HG03175 (cell line): ENCODE results near the gene LSS.
"Not testable (repeated sequence)": the region's sequence is repeated elsewhere in the genome, so short reads cannot be mapped to it uniquely, and the experiment has no call there.

Experiments
- ATAC-seq: cut with Tn5 transposase; IDR thresholded peaks from one replicate; pipeline ENCODE4 v1.9.1; 2021; ENCODE audit warnings: mild to moderate bottlenecking, moderate library complexity; ENCODE audit not compliant: unreplicated experiment

The LSS gene

GRCh38 chr21:46154955-46155513 lies 73.5 kb downstream of the LSS start:
- no peak for ATAC-seq

GRCh38 chr21:46154155-46154954 lies 74.2 kb downstream of the LSS start:
- no peak for ATAC-seq

- no peak for ATAC-seq
Observed at GRCh38 chr21:46153247-46154154, 75.1 kb downstream of the LSS start.

GRCh38 chr21:46152927-46153246 lies 75.7 kb downstream of the LSS start:
- no peak for ATAC-seq

GRCh38 chr21:46151989-46152926 lies 76.3 kb downstream of the LSS start:
- ATAC-seq = no peak

GRCh38 chr21:46151261-46151988 lies 77.1 kb downstream of the LSS start:
- ATAC-seq = no peak

GRCh38 chr21:46150491-46151121 lies 78.0 kb downstream of the LSS start:
- ATAC-seq = no peak

- ATAC-seq = no peak
Observed at GRCh38 chr21:46150073-46150472, 78.5 kb downstream of the LSS start.

- no peak for ATAC-seq
Observed at GRCh38 chr21:46149205-46149901, 79.2 kb downstream of the LSS start.

- no peak for ATAC-seq
Observed at GRCh38 chr21:46148106-46148505, 80.5 kb downstream of the LSS start.

- not testable (repeated sequence) for ATAC-seq
Observed at GRCh38 chr21:46147429-46147828, 81.1 kb downstream of the LSS start.

GRCh38 chr21:46146856-46147255 lies 81.7 kb downstream of the LSS start:
- ATAC-seq = no peak

GRCh38 chr21:46145840-46146691 lies 82.5 kb downstream of the LSS start:
- no peak for ATAC-seq

GRCh38 chr21:46145159-46145839 lies 83.3 kb downstream of the LSS start:
- no peak for ATAC-seq

- ATAC-seq = no peak
Observed at GRCh38 chr21:46144464-46145070, 84.0 kb downstream of the LSS start.

GRCh38 chr21:46142582-46143473 lies 85.7 kb downstream of the LSS start:
- no peak for ATAC-seq
